PC-3 (cell line): Measurements from ENCODE around the gene LRRC39. TPM values are rescaled to one million over a fixed set of nuclear protein-coding genes. Genes with fewer than 3 reads are reported as not detected.

ENCODE experiments used
- ATAC-seq: fragments of 200-7000 bp; cut with Tn5 transposase; 2 replicates; pipeline ENCODE4 v1.9.1; 2020; ENCODE audit warnings: mild to moderate bottlenecking, moderate library complexity
- BruUV-seq: library from RNA; stranded (reverse); fragments of 400-500 nt; replicated peaks from 2 replicates; lab custom pipeline; 2021; lab: Mats Ljungman, UMichigan
- CTCF ChIA-PET: fragments of 300-600 bp; sonication (Branson Sonifier 250); formaldehyde crosslinking; loops from one replicate; lab custom pipeline; 2022; ENCODE audit warnings: antibody characterized with exemption; lab: Charles Lee
- POLR2A ChIA-PET: fragments of 300-600 bp; sonication (Branson Sonifier 250); formaldehyde crosslinking; loops from one replicate; lab custom pipeline; 2022; ENCODE audit warnings: antibody characterized with exemption; ENCODE audit not compliant: unreplicated experiment; lab: Charles Lee
- DNase-seq: peaks from one replicate; pipeline ENCODE4 v3.0.0-alpha.2; 2015
- H2AFZ ChIP-seq: fragments of 300-600 bp; sonication (generic); 2 replicates; pipeline ENCODE4 v1.6.0; 2016; ENCODE audit warnings: antibody characterized with exemption, low read length
- H3F3A ChIP-seq: fragments of 300-600 bp; sonication (generic); one replicate; pipeline ENCODE4 v1.6.0; 2017; ENCODE audit warnings: antibody characterized with exemption, low read length, control low read depth, mild to moderate bottlenecking; ENCODE audit not compliant: unreplicated experiment
- H3K27ac ChIP-seq: fragments of 300-600 bp; sonication (generic); 2 replicates; pipeline ENCODE4 v1.5.1; 2016; ENCODE audit warnings: mild to moderate bottlenecking, low read length
- H3K27me3 ChIP-seq: fragments of 300-600 bp; sonication (generic); 2 replicates; pipeline ENCODE4 v1.6.1; 2016; ENCODE audit warnings: low read length, mixed read lengths
- H3K36me3 ChIP-seq: fragments of 300-600 bp; sonication (generic); 2 replicates; pipeline ENCODE4 v1.6.1; 2016; ENCODE audit warnings: low read depth, mixed run types, low read length, mixed read lengths
- H3K4me1 ChIP-seq: fragments of 300-600 bp; sonication (generic); 2 replicates; pipeline ENCODE4 v1.5.1; 2016; ENCODE audit warnings: low read length; ENCODE audit not compliant: insufficient read depth
- H3K4me2 ChIP-seq: fragments of 300-600 bp; sonication (generic); 2 replicates; pipeline ENCODE4 v1.6.0; 2016; ENCODE audit warnings: low read length
- H3K4me3 ChIP-seq: fragments of 300-600 bp; sonication (generic); 2 replicates; pipeline ENCODE4 v1.5.1; 2016; ENCODE audit warnings: mild to moderate bottlenecking, low read length, mixed read lengths
- H3K79me2 ChIP-seq: fragments of 300-600 bp; sonication (generic); 2 replicates; pipeline ENCODE4 v1.6.1; 2017; ENCODE audit warnings: low read length, mixed read lengths
- H3K9ac ChIP-seq: fragments of 300-600 bp; sonication (generic); 2 replicates; pipeline ENCODE4 v1.6.0; 2016; ENCODE audit warnings: mild to moderate bottlenecking, low read length
- H3K9me2 ChIP-seq: fragments of 300-600 bp; sonication (generic); replicated peaks from 2 replicates; pipeline ENCODE4 v1.6.1; 2016; ENCODE audit warnings: mixed run types, low read length, mixed read lengths
- H3K9me3 ChIP-seq: fragments of 300-600 bp; sonication (generic); 2 replicates; pipeline ENCODE4 v1.6.1; 2016; ENCODE audit warnings: low read length, mixed read lengths
- H4K20me1 ChIP-seq: fragments of 300-600 bp; sonication (generic); 2 replicates; pipeline ENCODE4 v1.6.1; 2016; ENCODE audit warnings: low read length, mixed read lengths
- CTCF ChIP-seq: fragments of 300-600 bp; sonication (generic); conservative IDR thresholded peaks from 2 replicates; pipeline ENCODE4 v1.5.1; 2017; ENCODE audit warnings: antibody characterized with exemption, low read depth, mild to moderate bottlenecking, low read length
- EZH2 ChIP-seq: fragments of 300-600 bp; sonication (generic); IDR thresholded peaks from one replicate; pipeline ENCODE4 v1.6.1; 2017; ENCODE audit warnings: antibody characterized with exemption, mild to moderate bottlenecking, low read length; ENCODE audit not compliant: unreplicated experiment
- EZH2phosphoT487 ChIP-seq: fragments of 300-600 bp; sonication (generic); IDR thresholded peaks from 2 replicates; pipeline ENCODE4 v1.6.1; 2018; ENCODE audit warnings: mild to moderate bottlenecking, antibody characterized with exemption, low read length, borderline replicate concordance
- intact Hi-C: fragments of 100-400 bp; cut with micrococcal nuclease; formaldehyde crosslinking; loops from 2 replicates; pipeline ENCODE4 v1.9.0; 2023
- total RNA-seq: library from RNA; depleted of rRNA; stranded (reverse); fragments of >200 nt; gene quantifications from 2 replicates; pipeline ENCODE4 v1.2.3, GENCODE V29; 2014

The LRRC39 gene
- total RNA-seq, 1 experiment from 2014 or later = 0.84 TPM

- POLR2A ChIA-PET = no interaction called here
Measured at GRCh38 chr1:100145116-100145515, 32.9 kb downstream of the LRRC39 start.

DNA sequence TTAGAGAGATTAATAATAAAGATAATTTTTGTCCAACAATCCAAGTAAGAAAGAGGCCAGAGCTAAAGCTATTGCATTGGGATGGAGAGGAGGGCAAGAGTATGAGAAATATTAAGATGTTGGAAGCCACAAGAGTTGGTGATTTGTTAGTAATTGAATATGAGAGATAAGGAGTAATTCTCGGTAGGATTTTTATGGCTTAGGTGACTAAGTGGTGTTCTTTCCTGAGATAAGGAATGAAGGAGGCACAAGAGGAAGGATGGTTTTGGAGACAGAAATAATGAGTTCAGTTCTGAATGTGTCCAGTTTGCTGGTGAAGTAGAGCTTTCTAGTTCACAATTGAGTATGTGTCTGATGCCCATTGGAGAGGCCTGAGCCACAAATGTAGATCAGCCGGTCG, 35.7 kb downstream of the LRRC39 start:
- Histone ChIP-seq H3K9me2 (no peaks in the 10 kb centered on the region), H3K4me2 (no peak overlapping the region), H2AFZ (no peak overlapping the region), H3K9ac (no peak overlapping the region), H3K4me1 (no peaks in the 10 kb centered on the region), H3K4me3 (no peak overlapping the region), H3K79me2 (no peaks in the 10 kb centered on the region), H3K36me3 (peaks cover 57% of the 10 kb centered on the region), H4K20me1 (no peaks in the 10 kb centered on the region), H3K27ac (no peak overlapping the region), H3F3A (peaks cover 3% of the 10 kb centered on the region), H3K9me3 (no peaks in the 10 kb centered on the region), H3K27me3 (no peaks in the 10 kb centered on the region)
- ChIA-PET POLR2A (interaction anchor here (0.7 kb wide), 1 partner anchor 754 kb away, joined by 7 read pairs; no protein-coding TSS in a partner anchor), CTCF (no interaction called here)
- BruUV-seq = no TSS peak
- ATAC-seq = no peak
- DNase-seq = no peak
- TF ChIP-seq CTCF = no peak
- no peak for TF ChIP-seq EZH2
- no peak for TF ChIP-seq EZH2phosphoT487
- intact Hi-C loops = no loop called here

More at GRCh38 chr1:100145116-100145515, 32.9 kb downstream of the LRRC39 start:
- intact Hi-C loops = no loop called here
- H3K9me3 ChIP-seq = no peaks in the 10 kb centered on the region
- no TSS peak for BruUV-seq
- TF ChIP-seq CTCF = no peak
- TF ChIP-seq EZH2phosphoT487 = no peak
- no peak for TF ChIP-seq EZH2
- peaks cover 53% of the 10 kb centered on the region for H3K36me3 ChIP-seq
- CTCF ChIA-PET = no interaction called here
- peaks cover 3% of the 10 kb centered on the region for H3F3A ChIP-seq
- H4K20me1 ChIP-seq = no peaks in the 10 kb centered on the region
- H3K79me2 ChIP-seq = no peaks in the 10 kb centered on the region
- DNase-seq (no peak), ATAC-seq (no peak)
- no peaks in the 10 kb centered on the region for H3K4me1 ChIP-seq
- H3K9ac ChIP-seq = no peak overlapping the region
- H3K9me2 ChIP-seq = no peaks in the 10 kb centered on the region
- no peak overlapping the region for H3K4me3 ChIP-seq
- no peak overlapping the region for H2AFZ ChIP-seq
- no peak overlapping the region for H3K4me2 ChIP-seq
- H3K27me3 ChIP-seq = no peaks in the 10 kb centered on the region
- H3K27ac ChIP-seq = no peak overlapping the region

- no peak for TF ChIP-seq EZH2
- TF ChIP-seq CTCF = no peak
- no peaks in the 10 kb centered on the region for H4K20me1 ChIP-seq
- POLR2A ChIA-PET = no interaction called here
- peaks cover 56% of the 10 kb centered on the region for H3K36me3 ChIP-seq
- H3K4me1 ChIP-seq = no peaks in the 10 kb centered on the region
- H3K27ac ChIP-seq = no peak overlapping the region
- no peak overlapping the region for H3K4me2 ChIP-seq
- intact Hi-C loops = no loop called here
- no peak overlapping the region for H3K9ac ChIP-seq
- no peaks in the 10 kb centered on the region for H3K9me2 ChIP-seq
- no TSS peak for BruUV-seq
- H3K27me3 ChIP-seq = no peaks in the 10 kb centered on the region
- CTCF ChIA-PET = no interaction called here
- DNase-seq (no peak), ATAC-seq (no peak)
- peaks cover 3% of the 10 kb centered on the region for H3F3A ChIP-seq
- no peaks in the 10 kb centered on the region for H3K79me2 ChIP-seq
- no peak overlapping the region for H3K4me3 ChIP-seq
- H2AFZ ChIP-seq = no peak overlapping the region
- H3K9me3 ChIP-seq = no peaks in the 10 kb centered on the region
Measured at GRCh38 chr1:100141192-100141591, 36.9 kb downstream of the LRRC39 start.
